Transverse colon (tissue), 4 donors: ENCODE results near the gene AZGP1. TPM values are rescaled to one million over a fixed set of nuclear protein-coding genes. Genes with fewer than 3 reads are reported as not detected.
"Not testable (repeated sequence)": the region's sequence is repeated elsewhere in the genome, so short reads cannot be mapped to it uniquely, and the experiment has no call there.

Source experiments
- DNase-seq: peaks from one replicate; pipeline ENCODE4 v3.0.0-alpha.2; 2019
- H3K27ac ChIP-seq, 4 donors: fragments of 200-600 bp; sonication (generic); 2 replicates each; pipeline ENCODE4 v1.5.1; 2016 to 2018; ENCODE audit warnings: inconsistent platforms in 4 of 4
- H3K27me3 ChIP-seq: fragments of 200-600 bp; sonication (generic); 2 replicates; pipeline ENCODE4 v1.5.1; 2017; ENCODE audit warnings: inconsistent platforms
- H3K36me3 ChIP-seq, 4 donors: fragments of 200-600 bp; sonication (generic); 2 replicates each; pipeline ENCODE4 v1.5.1; 2017 to 2019; ENCODE audit warnings: inconsistent platforms in 4 of 4
- H3K4me1 ChIP-seq, 4 donors: fragments of 200-600 bp; sonication (generic); 2 replicates each; pipeline ENCODE4 v1.5.1; 2017 to 2020; ENCODE audit warnings: inconsistent platforms in 4 of 4
- H3K4me3 ChIP-seq, 4 donors: fragments of 200-600 bp; sonication (generic); 1 replicate in 1 of 4; 2 replicates in 3 of 4; pipeline versions ENCODE4 v1.5.1 to v1.6.1; 2017 to 2019; ENCODE audit warnings: inconsistent platforms in 4 of 4
- H3K9me3 ChIP-seq, 2 donors: fragments of 200-600 bp; sonication (generic); 2 replicates each; pipeline ENCODE4 v1.5.1; 2017 to 2019; ENCODE audit warnings: inconsistent platforms in 2 of 2
- CTCF ChIP-seq, 5 experiments: fragments of 200-600 bp in 3 of 5; fragments of 450-650 bp in 2 of 5; sonication (generic) in 3 of 5; IDR thresholded peaks; 1 replicate in 2 of 5; 2 replicates in 3 of 5; pipeline ENCODE4 v1.5.1; 2016 to 2017; ENCODE audit warnings: antibody characterized with exemption in 5 of 5, inconsistent platforms in 3 of 5, mild to moderate bottlenecking in 2 of 5, moderate library complexity in 1 of 5
- EP300 ChIP-seq: sonication (generic); formaldehyde crosslinking; IDR thresholded peaks from one replicate; pipeline ENCODE4 v1.6.1; 2017; ENCODE audit warnings: antibody characterized with exemption, low read depth
- POLR2A ChIP-seq: fragments of 450-650 bp; IDR thresholded peaks from one replicate; pipeline ENCODE4 v1.6.1; 2016; ENCODE audit warnings: antibody characterized with exemption, mild to moderate bottlenecking, moderate library complexity
- POLR2AphosphoS5 ChIP-seq, 3 donors: sonication (generic); formaldehyde crosslinking; IDR thresholded peaks; one replicate each; pipeline ENCODE4 v1.6.1; 2016; ENCODE audit warnings: antibody characterized with exemption in 3 of 3
- WGBS, 2 donors: methylation state at CpG; one replicate each; pipeline ENCODE4 v1.1.5; 2018; ENCODE audit warnings: low coverage in 1 of 2; 5-methylcytosine and 5-hydroxymethylcytosine counted together
- in situ Hi-C, 4 donors: fragments of 200-750 bp; cut with MboI; loops; one replicate each; pipeline versions ENCODE4 v1.15.0 to v1.15.1; 2017; ENCODE audit warnings: low sequenced_read_pairs in 3 of 4, low pct_ligation_motif_present in 1 of 4, low pct_unique_long_range_greater_than_20kb in 1 of 4
- intact Hi-C: fragments of 100-400 bp; cut with DNase I; formaldehyde crosslinking; loops from one replicate; pipeline ENCODE4 v1.15.1; 2023; ENCODE audit warnings: low total_unique reads
- total RNA-seq, 4 donors: library from RNA; depleted of rRNA; stranded (reverse); fragments of >200 nt; gene quantifications; one replicate each; pipeline ENCODE4 v1.1.0, GENCODE V29; 2016

AZGP1 gene
- total RNA-seq, 4 donors from 2014 or later = 3.2 to 17.1 TPM; not detected in 2

DNA sequence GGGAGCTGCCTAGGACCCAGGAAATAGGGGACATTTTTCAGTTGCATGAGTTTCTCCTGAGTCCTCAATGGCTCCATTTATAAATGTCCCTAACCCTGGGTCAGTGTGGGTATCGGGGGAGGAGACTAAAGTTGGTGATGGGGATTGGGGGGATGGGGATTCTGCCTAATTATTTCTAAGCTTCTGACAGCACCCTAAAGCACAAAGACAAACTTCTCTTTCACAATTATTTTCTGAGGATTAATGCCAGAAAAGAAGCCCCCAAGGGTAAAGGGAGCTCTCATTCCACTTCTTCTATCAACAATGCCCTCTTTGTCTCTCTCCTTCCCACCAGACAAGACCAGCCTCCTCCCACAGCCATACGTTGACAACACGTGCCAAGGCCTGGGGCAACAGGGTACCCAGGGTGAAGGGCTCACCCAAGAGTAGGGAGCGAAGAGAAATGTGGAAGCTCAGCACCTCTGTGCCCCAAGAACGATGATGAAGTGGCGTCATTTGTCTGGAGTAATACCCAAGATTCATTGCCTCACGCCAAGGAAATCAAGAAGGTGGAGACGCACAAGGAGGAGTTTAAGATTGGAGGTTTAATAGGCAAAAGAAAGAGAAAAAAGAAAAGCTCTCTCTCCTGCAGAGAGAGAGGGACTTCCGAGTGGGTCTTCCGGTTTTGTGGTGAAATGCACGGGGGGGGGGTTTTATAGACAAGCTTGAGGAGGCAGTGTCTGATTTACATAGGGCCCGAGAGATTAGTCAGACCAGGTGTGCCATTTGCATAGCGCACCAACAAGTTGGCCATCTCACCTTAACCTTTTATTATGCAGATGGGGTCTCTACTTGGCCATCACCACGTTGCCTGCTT lies 32.0 kb downstream of the AZGP1 start:
- H3K4me1 ChIP-seq = no peaks in the 10 kb centered on the region
- no peaks in the 10 kb centered on the region for H3K9me3 ChIP-seq
- peaks cover 39% of the 10 kb centered on the region for H3K27me3 ChIP-seq
- H3K4me3 ChIP-seq = no peak overlapping the region
- TF ChIP-seq EP300 (no peak), POLR2A (no peak), POLR2AphosphoS5 (IDR thresholded peaks at IDR 0.05) (no peak), CTCF (IDR thresholded peaks at IDR 0.05) (no peak)
- no peak for DNase-seq
- 49 to 74% methylated on average over 6 to 14 of the region's 14 CpGs for WGBS, 2 donors
- no peak overlapping the region for H3K27ac ChIP-seq
- no peaks in the 10 kb centered on the region for H3K36me3 ChIP-seq
- intact Hi-C loops (no loop called here), in situ Hi-C loops (no loop called here)

DNA sequence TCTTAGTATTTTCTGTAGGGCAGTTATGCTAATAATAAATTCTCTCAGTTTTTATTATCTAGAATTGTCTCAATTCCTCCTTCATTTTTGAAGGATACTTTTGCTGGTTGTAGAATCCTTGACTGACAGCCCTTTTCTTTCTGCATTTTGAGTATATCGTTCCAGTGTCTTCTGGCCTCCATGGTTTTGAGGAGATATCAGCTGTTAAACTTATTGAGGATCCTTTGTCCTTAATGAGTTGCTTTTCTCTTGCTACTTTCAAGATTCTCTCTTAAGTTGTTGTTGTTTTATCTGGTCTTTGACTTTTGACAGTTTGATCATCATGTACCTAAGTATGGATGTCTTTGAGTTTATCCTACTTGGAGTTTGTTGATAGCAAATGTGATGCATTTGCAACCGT lies 37.5 kb downstream of the AZGP1 start:
- TF ChIP-seq POLR2AphosphoS5 (IDR thresholded peaks at IDR 0.05) = no peak
- TF ChIP-seq POLR2A = no peak
- no peak for TF ChIP-seq EP300
- no peak for TF ChIP-seq CTCF (IDR thresholded peaks at IDR 0.05)
- WGBS, 2 donors = 84 to 89% methylated on average over 2 of the region's 2 CpGs
- H3K4me1 ChIP-seq = no peaks in the 10 kb centered on the region
- no peak overlapping the region for H3K4me3 ChIP-seq
- no peak for DNase-seq
- no peaks in the 10 kb centered on the region for H3K36me3 ChIP-seq
- H3K27ac ChIP-seq = no peak overlapping the region
- in situ Hi-C loops = no loop called here
- H3K27me3 ChIP-seq = peaks cover 77% of the 10 kb centered on the region
- peaks cover 7 to 10% of the 10 kb centered on the region in 2 donors for H3K9me3 ChIP-seq
- intact Hi-C loops = no loop called here

GRCh38 chr7:99935009-99935408 lies 40.8 kb downstream of the AZGP1 start:
- H3K36me3 ChIP-seq, H3K9me3 ChIP-seq, in situ Hi-C loops, DNase-seq, H3K4me3 ChIP-seq, intact Hi-C loops, H3K27ac ChIP-seq, H3K4me1 ChIP-seq: not testable (repeated sequence)
- 36 to 37% methylated on average over 2 to 4 of the region's 4 CpGs for WGBS, 2 donors
- H3K27me3 ChIP-seq = peaks cover 53% of the 10 kb centered on the region

GRCh38 chr7:99930376-99930775 lies 45.5 kb downstream of the AZGP1 start:
- 73 to 83% methylated on average over 3 of the region's 3 CpGs for WGBS, 2 donors
- Histone ChIP-seq H3K4me3 (no peak overlapping the region), H3K9me3 (no peaks in the 10 kb centered on the region), H3K4me1 (peaks cover 0 to 9% (median 5%) of the 10 kb centered on the region in 4 donors), H3K36me3 (no peaks in the 10 kb centered on the region), H3K27ac (no peak overlapping the region), H3K27me3 (peaks cover 48% of the 10 kb centered on the region)
- intact Hi-C loops (no loop called here), in situ Hi-C loops (no loop called here)
- DNase-seq = no peak
- TF ChIP-seq POLR2A = no peak
- TF ChIP-seq POLR2AphosphoS5 (IDR thresholded peaks at IDR 0.05) = no peak
- no peak for TF ChIP-seq CTCF (IDR thresholded peaks at IDR 0.05)
- no peak for TF ChIP-seq EP300
